NB4 (cell line): ENCODE data around the gene TMEM45A.
A peak's percentile ranks its signal among the peaks of the same experiment; 100 is the strongest.

ENCODE experiments used
- DNase-seq: peaks from one replicate; pipeline ENCODE4 v3.0.0; 2010; ENCODE audit warnings: low read depth
- H3K4me3 ChIP-seq: one replicate; pipeline ENCODE4 v1.5.1; 2011; ENCODE audit warnings: mild to moderate bottlenecking, low read depth, low read length, moderate library complexity
- MYC ChIP-seq: IDR thresholded peaks from 2 replicates; pipeline ENCODE4 v1.6.1; 2011; ENCODE audit warnings: low read depth, low read length
- POLR2A ChIP-seq: IDR thresholded peaks from 2 replicates; pipeline ENCODE4 v1.6.1; 2011; ENCODE audit warnings: mild to moderate bottlenecking; ENCODE audit not compliant: insufficient read length; ENCODE audit errors: extremely low read depth
- TF ChIP-seq, protein P1 (sequence below): IDR thresholded peaks from 2 replicates; pipeline ENCODE4 v1.6.1; 2011; ENCODE audit warnings: low read depth, low read length
- TF ChIP-seq, protein P2 (sequence below): IDR thresholded peaks from one replicate; pipeline ENCODE4 v1.5.1; 2012; ENCODE audit warnings: low read depth, low read length

The TMEM45A gene

GRCh38 chr3:100600181-100601042, 108.0 kb downstream of the TMEM45A start:
- DNase-seq = peak; percentile 54
- H3K4me3 ChIP-seq = no peak overlapping the region
- TF ChIP-seq MYC (no peak), POLR2A (no peak)
- TF ChIP-seq, protein P1, sequence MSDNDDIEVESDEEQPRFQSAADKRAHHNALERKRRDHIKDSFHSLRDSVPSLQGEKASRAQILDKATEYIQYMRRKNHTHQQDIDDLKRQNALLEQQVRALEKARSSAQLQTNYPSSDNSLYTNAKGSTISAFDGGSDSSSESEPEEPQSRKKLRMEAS = no peak
- TF ChIP-seq, protein P2, sequence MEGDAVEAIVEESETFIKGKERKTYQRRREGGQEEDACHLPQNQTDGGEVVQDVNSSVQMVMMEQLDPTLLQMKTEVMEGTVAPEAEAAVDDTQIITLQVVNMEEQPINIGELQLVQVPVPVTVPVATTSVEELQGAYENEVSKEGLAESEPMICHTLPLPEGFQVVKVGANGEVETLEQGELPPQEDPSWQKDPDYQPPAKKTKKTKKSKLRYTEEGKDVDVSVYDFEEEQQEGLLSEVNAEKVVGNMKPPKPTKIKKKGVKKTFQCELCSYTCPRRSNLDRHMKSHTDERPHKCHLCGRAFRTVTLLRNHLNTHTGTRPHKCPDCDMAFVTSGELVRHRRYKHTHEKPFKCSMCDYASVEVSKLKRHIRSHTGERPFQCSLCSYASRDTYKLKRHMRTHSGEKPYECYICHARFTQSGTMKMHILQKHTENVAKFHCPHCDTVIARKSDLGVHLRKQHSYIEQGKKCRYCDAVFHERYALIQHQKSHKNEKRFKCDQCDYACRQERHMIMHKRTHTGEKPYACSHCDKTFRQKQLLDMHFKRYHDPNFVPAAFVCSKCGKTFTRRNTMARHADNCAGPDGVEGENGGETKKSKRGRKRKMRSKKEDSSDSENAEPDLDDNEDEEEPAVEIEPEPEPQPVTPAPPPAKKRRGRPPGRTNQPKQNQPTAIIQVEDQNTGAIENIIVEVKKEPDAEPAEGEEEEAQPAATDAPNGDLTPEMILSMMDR = no peak

GRCh38 chr3:100602506-100603444, 110.4 kb downstream of the TMEM45A start:
- DNase-seq = no peak
- TF ChIP-seq MYC (no peak), POLR2A (no peak)
- TF ChIP-seq, protein P1 = no peak
- TF ChIP-seq, protein P2 = no peak
- no peak overlapping the region for H3K4me3 ChIP-seq

GRCh38 chr3:100603469-100603868, 111.0 kb downstream of the TMEM45A start:
- TF ChIP-seq, protein P2 = no peak
- TF ChIP-seq, protein P1 = no peak
- DNase-seq = peak; percentile 14
- no peak overlapping the region for H3K4me3 ChIP-seq

- no peak for DNase-seq
- TF ChIP-seq POLR2A = no peak
- TF ChIP-seq, protein P2 = no peak
- TF ChIP-seq, protein P1 = no peak
- TF ChIP-seq MYC = no peak
- H3K4me3 ChIP-seq = no peak overlapping the region
These were observed 112.9 kb downstream of the TMEM45A start for GRCh38 chr3:100605358-100605757.

GRCh38 chr3:100606894-100607512, 114.6 kb downstream of the TMEM45A start:
- no peak for TF ChIP-seq POLR2A
- TF ChIP-seq, protein P1 = no peak
- no peak for TF ChIP-seq MYC
- TF ChIP-seq, protein P2 = no peak
- H3K4me3 ChIP-seq = no peak overlapping the region
- no peak for DNase-seq
